ENCODE data around the gene PTGFRN. TPM values are rescaled to one million over a fixed set of nuclear protein-coding genes. Genes with fewer than 3 reads are reported as not detected.

The PTGFRN gene
- total RNA-seq, 2 experiments from 2014 or later, result not detected

GRCh38 chr1:116983678-116984077 is 74.0 kb downstream of the PTGFRN start:
- TF ChIP-seq CTCF (conservative IDR thresholded peaks at IDR 0.05; ENCODE audit: low read length), result no peak
- TF ChIP-seq EZH2phosphoT487 (IDR thresholded peaks at IDR 0.05; ENCODE audit: borderline replicate concordance, low read depth, low read length), result no peak
- Histone ChIP-seq H3K4me1 (ENCODE audit: insufficient read depth, low read length, poor library complexity, severe bottlenecking) (no peaks in the 10 kb centered on the region), H3K27ac (ENCODE audit: low read depth, low read length, poor library complexity, severe bottlenecking) (no peak overlapping the region), H3K9me2 (ENCODE audit: insufficient read depth, low read length) (no peaks in the 10 kb centered on the region), H2AFZ (ENCODE audit: low read length) (no peak overlapping the region), H4K20me1 (ENCODE audit: insufficient read depth, low read length) (no peaks in the 10 kb centered on the region), H3K9me3 (ENCODE audit: low read length) (no peaks in the 10 kb centered on the region), H3K36me3 (ENCODE audit: insufficient read depth, low read length) (no peaks in the 10 kb centered on the region), H3K4me2 (ENCODE audit: low read length) (no peak overlapping the region), H3K79me2 (ENCODE audit: insufficient read depth, low read depth, low read length) (no peaks in the 10 kb centered on the region), H3K4me3 (ENCODE audit: low read depth, low read length, poor library complexity, severe bottlenecking) (no peak overlapping the region)
- DNase-seq (ENCODE audit: low spot score), result no peak
- BruUV-seq (replicated peaks), result no TSS peak
- intact Hi-C loops (cut with micrococcal nuclease; ENCODE audit: unreplicated experiment), result no loop called here
- CTCF ChIA-PET (ENCODE audit: unreplicated experiment), result no interaction called here
- POLR2A ChIA-PET, result interaction anchor here (0.5 to 0.7 kb wide), 4 partner anchors 131 to 469 kb away, joined by 3 to 4 read pairs (median 3); no protein-coding TSS in a partner anchor

GRCh38 chr1:116984406-116985160 is 74.9 kb downstream of the PTGFRN start:
- Histone ChIP-seq H4K20me1 (ENCODE audit: insufficient read depth, low read length) (no peaks in the 10 kb centered on the region), H3K4me1 (ENCODE audit: insufficient read depth, low read length, poor library complexity, severe bottlenecking) (no peaks in the 10 kb centered on the region), H3K36me3 (ENCODE audit: insufficient read depth, low read length) (no peaks in the 10 kb centered on the region), H2AFZ (ENCODE audit: low read length) (no peak overlapping the region), H3K4me2 (ENCODE audit: low read length) (no peak overlapping the region), H3K27ac (ENCODE audit: low read depth, low read length, poor library complexity, severe bottlenecking) (no peak overlapping the region), H3K79me2 (ENCODE audit: insufficient read depth, low read depth, low read length) (no peaks in the 10 kb centered on the region), H3K9me2 (ENCODE audit: insufficient read depth, low read length) (no peaks in the 10 kb centered on the region), H3K4me3 (ENCODE audit: low read depth, low read length, poor library complexity, severe bottlenecking) (no peak overlapping the region), H3K9me3 (ENCODE audit: low read length) (no peaks in the 10 kb centered on the region)
- CTCF ChIA-PET (ENCODE audit: unreplicated experiment), result no interaction called here
- TF ChIP-seq CTCF (conservative IDR thresholded peaks at IDR 0.05; ENCODE audit: low read length) (no peak), EZH2phosphoT487 (IDR thresholded peaks at IDR 0.05; ENCODE audit: borderline replicate concordance, low read depth, low read length) (no peak)
- intact Hi-C loops (cut with micrococcal nuclease; ENCODE audit: unreplicated experiment), result no loop called here
- DNase-seq (ENCODE audit: low spot score), result no peak
- no TSS peak for BruUV-seq (replicated peaks)
- POLR2A ChIA-PET, result interaction anchor here (0.7 kb wide), 1 partner anchor 566 kb away, joined by 3 read pairs; no protein-coding TSS in a partner anchor
